Stimulated activated naive CD8-positive, alpha-beta T cell treated with anti-CD3 and anti-CD28 coated beads, Interleukin-15, amount 100 ng/mL, for 72 hours (primary cell): ENCODE data around the gene UQCC2.

ENCODE experiments used
- ATAC-seq: fragments of 150-1000 bp; cut with Tn5 transposase; 2 replicates; pipeline ENCODE4 v1.10.0; 2021; ENCODE audit warnings: mild to moderate bottlenecking, moderate library complexity
- DNase-seq, 2 donors: peaks; one replicate each; pipeline ENCODE4 v3.0.0; 2021 to 2022
- H3K27ac Mint-ChIP-seq, 2 donors: one replicate each; pipeline ENCODE4 v1.8.0; 2022; ENCODE audit warnings: mild to moderate bottlenecking in 2 of 2, mixed read lengths in 2 of 2, moderate library complexity in 2 of 2
- H3K27me3 Mint-ChIP-seq: one replicate; pipeline ENCODE4 v1.8.0; 2022; ENCODE audit warnings: mixed read lengths
- H3K4me1 Mint-ChIP-seq: one replicate; pipeline ENCODE4 v1.8.0; 2022; ENCODE audit warnings: mild to moderate bottlenecking, mixed read lengths
- H3K4me3 Mint-ChIP-seq, 2 donors: one replicate each; pipeline ENCODE4 v1.8.0; 2022; ENCODE audit warnings: mild to moderate bottlenecking in 2 of 2, mixed read lengths in 2 of 2, moderate library complexity in 1 of 2
- H3K9me3 Mint-ChIP-seq, 2 donors: one replicate each; pipeline ENCODE4 v1.8.0; 2022; ENCODE audit warnings: mixed read lengths in 2 of 2

The UQCC2 gene

GRCh38 chr6:33747823-33748222, 36.3 kb upstream of the UQCC2 start:
- no peaks in the 10 kb centered on the region for H3K4me1 Mint-ChIP-seq
- H3K9me3 Mint-ChIP-seq = no peaks in the 10 kb centered on the region
- DNase-seq (no peak), ATAC-seq (no peak)
- no peak overlapping the region for H3K4me3 Mint-ChIP-seq
- H3K27ac Mint-ChIP-seq = no peak overlapping the region
- H3K27me3 Mint-ChIP-seq = peaks cover 7% of the 10 kb centered on the region

- Mint-ChIP-seq H3K4me1 (no peaks in the 10 kb centered on the region), H3K9me3 (no peaks in the 10 kb centered on the region), H3K27ac (no peak within 1 kb of the TSS), H3K27me3 (peaks cover 13% of the 10 kb centered on the region), H3K4me3 (no peak within 1 kb of the TSS)
- no peak for ATAC-seq
- DNase-seq = no peak
These were observed 35.2 kb upstream of the UQCC2 start, which contains the start of gene IP6K3 for GRCh38 chr6:33746651-33747100. TSS of gene IP6K3 (minus strand) at chr6:33746905. CDS start at chr6:33735476, 11,429 bp downstream.

- Mint-ChIP-seq H3K27me3 (peaks cover 13% of the 10 kb centered on the region), H3K4me3 (no peak overlapping the region), H3K9me3 (no peaks in the 10 kb centered on the region), H3K27ac (no peak overlapping the region), H3K4me1 (no peaks in the 10 kb centered on the region)
- DNase-seq (no peak), ATAC-seq (no peak)
These were observed 34.6 kb upstream of the UQCC2 start for GRCh38 chr6:33746036-33746600.

GRCh38 chr6:33745548-33745947, 34.0 kb upstream of the UQCC2 start:
- DNase-seq = no peak
- H3K27ac Mint-ChIP-seq = no peak overlapping the region
- no peaks in the 10 kb centered on the region for H3K9me3 Mint-ChIP-seq
- no peaks in the 10 kb centered on the region for H3K4me1 Mint-ChIP-seq
- peaks cover 13% of the 10 kb centered on the region for H3K27me3 Mint-ChIP-seq
- no peak for ATAC-seq
- H3K4me3 Mint-ChIP-seq = no peak overlapping the region

- H3K4me1 Mint-ChIP-seq = no peaks in the 10 kb centered on the region
- no peak for ATAC-seq
- H3K4me3 Mint-ChIP-seq = no peak overlapping the region
- H3K9me3 Mint-ChIP-seq = no peaks in the 10 kb centered on the region
- no peak for DNase-seq
- peak overlapping the region in 1 of 2 donors; percentile 46 for H3K27ac Mint-ChIP-seq
- H3K27me3 Mint-ChIP-seq = peaks cover 13% of the 10 kb centered on the region
These were observed 33.5 kb upstream of the UQCC2 start for GRCh38 chr6:33744895-33745546.

- H3K27ac Mint-ChIP-seq = no peak overlapping the region
- peaks cover 13% of the 10 kb centered on the region for H3K27me3 Mint-ChIP-seq
- DNase-seq = peak; percentile 68 to 71
- no peak overlapping the region for H3K4me3 Mint-ChIP-seq
- no peaks in the 10 kb centered on the region for H3K4me1 Mint-ChIP-seq
- peak; percentile 80 for ATAC-seq
- no peaks in the 10 kb centered on the region for H3K9me3 Mint-ChIP-seq
These were observed 32.7 kb upstream of the UQCC2 start for GRCh38 chr6:33744001-33744848.

- no peak for DNase-seq
- Mint-ChIP-seq H3K4me1 (no peaks in the 10 kb centered on the region), H3K27ac (no peak overlapping the region), H3K27me3 (peaks cover 13% of the 10 kb centered on the region), H3K4me3 (no peak overlapping the region), H3K9me3 (no peaks in the 10 kb centered on the region)
- ATAC-seq = no peak
These were observed 31.3 kb upstream of the UQCC2 start for GRCh38 chr6:33742837-33743236.

GRCh38 chr6:33742092-33742491, 30.6 kb upstream of the UQCC2 start:
- no peak overlapping the region for H3K27ac Mint-ChIP-seq

GRCh38 chr6:33740794-33741193, 29.3 kb upstream of the UQCC2 start:
- H3K4me1 Mint-ChIP-seq = no peaks in the 10 kb centered on the region
- H3K9me3 Mint-ChIP-seq = no peaks in the 10 kb centered on the region
- H3K4me3 Mint-ChIP-seq = no peak overlapping the region

More at GRCh38 chr6:33742092-33742491, 30.6 kb upstream of the UQCC2 start:
- Mint-ChIP-seq H3K9me3 (no peaks in the 10 kb centered on the region), H3K4me3 (no peak overlapping the region), H3K27me3 (peaks cover 13% of the 10 kb centered on the region), H3K4me1 (no peaks in the 10 kb centered on the region)
- no peak for ATAC-seq
- DNase-seq = no peak

GRCh38 chr6:33740204-33740608, 28.7 kb upstream of the UQCC2 start:
- no peak overlapping the region for H3K4me3 Mint-ChIP-seq
- no peak overlapping the region for H3K27ac Mint-ChIP-seq
- H3K9me3 Mint-ChIP-seq = no peaks in the 10 kb centered on the region
- H3K27me3 Mint-ChIP-seq = peaks cover 13% of the 10 kb centered on the region
- DNase-seq (no peak), ATAC-seq (no peak)
- H3K4me1 Mint-ChIP-seq = no peaks in the 10 kb centered on the region

More at GRCh38 chr6:33740794-33741193, 29.3 kb upstream of the UQCC2 start:
- no peak for ATAC-seq
- H3K27ac Mint-ChIP-seq = no peak overlapping the region
- no peak for DNase-seq
- peaks cover 13% of the 10 kb centered on the region for H3K27me3 Mint-ChIP-seq

- H3K4me3 Mint-ChIP-seq = no peak overlapping the region
- no peaks in the 10 kb centered on the region for H3K9me3 Mint-ChIP-seq
- ATAC-seq (no peak), DNase-seq (no peak)
- H3K27ac Mint-ChIP-seq = no peak overlapping the region
- peaks cover 13% of the 10 kb centered on the region for H3K27me3 Mint-ChIP-seq
- no peaks in the 10 kb centered on the region for H3K4me1 Mint-ChIP-seq
These were observed 28.1 kb upstream of the UQCC2 start for GRCh38 chr6:33739571-33739970.

- Mint-ChIP-seq H3K27ac (peak overlapping the region in 1 of 2 donors; percentile 42), H3K4me3 (no peak overlapping the region), H3K9me3 (no peaks in the 10 kb centered on the region), H3K27me3 (peaks cover 13% of the 10 kb centered on the region), H3K4me1 (no peaks in the 10 kb centered on the region)
- no peak for DNase-seq
- ATAC-seq = no peak
These were observed 27.4 kb upstream of the UQCC2 start for GRCh38 chr6:33738879-33739278.

- no peak for ATAC-seq
- Mint-ChIP-seq H3K27me3 (peaks cover 10% of the 10 kb centered on the region), H3K9me3 (no peaks in the 10 kb centered on the region)
These were observed 26.7 kb upstream of the UQCC2 start for GRCh38 chr6:33738153-33738552.

GRCh38 chr6:33737267-33738026, 25.9 kb upstream of the UQCC2 start:
- Mint-ChIP-seq H3K27me3 (peaks cover 3% of the 10 kb centered on the region), H3K4me3 (no peak overlapping the region), H3K27ac (no peak overlapping the region), H3K4me1 (no peaks in the 10 kb centered on the region), H3K9me3 (no peaks in the 10 kb centered on the region)
- no peak for ATAC-seq
- DNase-seq = no peak

More at GRCh38 chr6:33738153-33738552, 26.7 kb upstream of the UQCC2 start:
- Mint-ChIP-seq H3K27ac (no peak overlapping the region), H3K4me3 (no peak overlapping the region), H3K4me1 (no peaks in the 10 kb centered on the region)
- DNase-seq = no peak

GRCh38 chr6:33735216-33735615, 23.7 kb upstream of the UQCC2 start:
- ATAC-seq = no peak
- Mint-ChIP-seq H3K27me3 (no peaks in the 10 kb centered on the region), H3K4me1 (no peaks in the 10 kb centered on the region), H3K27ac (peak overlapping the region in 1 of 2 donors; percentile 34), H3K4me3 (no peak overlapping the region), H3K9me3 (no peaks in the 10 kb centered on the region)
- DNase-seq = no peak
